OCI-LY7 (cell line): ENCODE data around the gene RSAD2. TPM values are rescaled to one million over a fixed set of nuclear protein-coding genes. Genes with fewer than 3 reads are reported as not detected.

Source experiments
- BruUV-seq: library from RNA; stranded (reverse); fragments of 400-500 nt; replicated peaks from 2 replicates; lab custom pipeline; 2021; lab: Mats Ljungman, UMichigan
- CTCF ChIA-PET: fragments of 300-600 bp; sonication (Branson Sonifier 250); formaldehyde crosslinking; loops from one replicate; lab custom pipeline; 2022; ENCODE audit warnings: antibody characterized with exemption; ENCODE audit not compliant: unreplicated experiment; lab: Charles Lee
- POLR2A ChIA-PET: fragments of 300-600 bp; sonication (Branson Sonifier 250); formaldehyde crosslinking; loops from one replicate; lab custom pipeline; 2022; ENCODE audit warnings: antibody characterized with exemption; lab: Charles Lee
- DNase-seq: peaks from one replicate; pipeline ENCODE4 v3.0.0-alpha.2; 2015; ENCODE audit warnings: low spot score
- H2AFZ ChIP-seq: fragments of 200-600 bp; sonication (generic), shearing (Covaris generic); 2 replicates; pipeline ENCODE4 v1.6.1; 2014; ENCODE audit warnings: mild to moderate bottlenecking, antibody characterized with exemption, low read length, moderate library complexity
- H3K27ac ChIP-seq: fragments of 200-600 bp; sonication (generic); 2 replicates; pipeline ENCODE4 v1.5.1; 2014; ENCODE audit warnings: mixed run types, low read depth, mild to moderate bottlenecking, moderate library complexity, low read length, inconsistent platforms; ENCODE audit not compliant: poor library complexity, severe bottlenecking
- H3K36me3 ChIP-seq: fragments of 200-600 bp; sonication (generic); 2 replicates; pipeline ENCODE4 v1.6.1; 2014; ENCODE audit warnings: mild to moderate bottlenecking, antibody characterized with exemption, low read length, moderate library complexity, mixed read lengths; ENCODE audit not compliant: insufficient read depth
- H3K4me1 ChIP-seq: fragments of 200-600 bp; sonication (generic); 2 replicates; pipeline ENCODE4 v1.5.1; 2014; ENCODE audit warnings: mild to moderate bottlenecking, low read length; ENCODE audit not compliant: insufficient read depth, poor library complexity, severe bottlenecking
- H3K4me2 ChIP-seq: fragments of 200-600 bp; sonication (generic); 2 replicates; pipeline ENCODE4 v1.6.1; 2014; ENCODE audit warnings: mild to moderate bottlenecking, low read length
- H3K4me3 ChIP-seq: fragments of 200-600 bp; sonication (generic); 2 replicates; pipeline ENCODE4 v1.5.1; 2014; ENCODE audit warnings: mild to moderate bottlenecking, low read depth, low read length; ENCODE audit not compliant: poor library complexity, severe bottlenecking
- H3K79me2 ChIP-seq: fragments of 200-600 bp; sonication (generic); 2 replicates; pipeline ENCODE4 v1.6.1; 2016; ENCODE audit warnings: low read depth, mild to moderate bottlenecking, low read length, moderate library complexity, mixed read lengths; ENCODE audit not compliant: insufficient read depth
- H3K9me2 ChIP-seq: fragments of 200-600 bp; sonication (generic); 2 replicates; pipeline ENCODE4 v1.6.1; 2016; ENCODE audit warnings: mild to moderate bottlenecking, low read length, mixed read lengths; ENCODE audit not compliant: insufficient read depth
- H3K9me3 ChIP-seq: fragments of 200-600 bp; sonication (generic); 2 replicates; pipeline ENCODE4 v1.6.1; 2014; ENCODE audit warnings: mild to moderate bottlenecking, mixed run types, low read length, mixed read lengths
- H4K20me1 ChIP-seq: fragments of 200-600 bp; sonication (generic); 2 replicates; pipeline ENCODE4 v1.6.1; 2014; ENCODE audit warnings: mild to moderate bottlenecking, antibody characterized with exemption, low read length, moderate library complexity, mixed read lengths; ENCODE audit not compliant: insufficient read depth
- EZH2phosphoT487 ChIP-seq: fragments of 200-600 bp; sonication (generic); IDR thresholded peaks from 2 replicates; pipeline ENCODE4 v1.6.1; 2018; ENCODE audit warnings: low read depth, borderline replicate concordance, mild to moderate bottlenecking, mixed run types, antibody characterized with exemption, low read length, moderate library complexity, mixed read lengths
- intact Hi-C: fragments of 100-400 bp; cut with micrococcal nuclease; formaldehyde crosslinking; loops from one replicate; pipeline ENCODE4 v1.10.0; 2022; ENCODE audit not compliant: unreplicated experiment
- total RNA-seq, 2 experiments: library from RNA; depleted of rRNA in 1 of 2; stranded (reverse); fragments of >200 nt in 1 of 2; shearing (Covaris generic) in 1 of 2; gene quantifications; 2 replicates each; pipeline ENCODE4 v1.2.3, GENCODE V29; 2014 to 2022
- TF ChIP-seq, protein P1 (sequence below): fragments of 200-600 bp; sonication (generic); conservative IDR thresholded peaks from 2 replicates; pipeline ENCODE4 v1.5.1; 2014; ENCODE audit warnings: mild to moderate bottlenecking, antibody characterized with exemption, low read length, moderate library complexity, mixed read lengths

The RSAD2 gene
- total RNA-seq, 2 experiments from 2014 or later: not detected

DNA sequence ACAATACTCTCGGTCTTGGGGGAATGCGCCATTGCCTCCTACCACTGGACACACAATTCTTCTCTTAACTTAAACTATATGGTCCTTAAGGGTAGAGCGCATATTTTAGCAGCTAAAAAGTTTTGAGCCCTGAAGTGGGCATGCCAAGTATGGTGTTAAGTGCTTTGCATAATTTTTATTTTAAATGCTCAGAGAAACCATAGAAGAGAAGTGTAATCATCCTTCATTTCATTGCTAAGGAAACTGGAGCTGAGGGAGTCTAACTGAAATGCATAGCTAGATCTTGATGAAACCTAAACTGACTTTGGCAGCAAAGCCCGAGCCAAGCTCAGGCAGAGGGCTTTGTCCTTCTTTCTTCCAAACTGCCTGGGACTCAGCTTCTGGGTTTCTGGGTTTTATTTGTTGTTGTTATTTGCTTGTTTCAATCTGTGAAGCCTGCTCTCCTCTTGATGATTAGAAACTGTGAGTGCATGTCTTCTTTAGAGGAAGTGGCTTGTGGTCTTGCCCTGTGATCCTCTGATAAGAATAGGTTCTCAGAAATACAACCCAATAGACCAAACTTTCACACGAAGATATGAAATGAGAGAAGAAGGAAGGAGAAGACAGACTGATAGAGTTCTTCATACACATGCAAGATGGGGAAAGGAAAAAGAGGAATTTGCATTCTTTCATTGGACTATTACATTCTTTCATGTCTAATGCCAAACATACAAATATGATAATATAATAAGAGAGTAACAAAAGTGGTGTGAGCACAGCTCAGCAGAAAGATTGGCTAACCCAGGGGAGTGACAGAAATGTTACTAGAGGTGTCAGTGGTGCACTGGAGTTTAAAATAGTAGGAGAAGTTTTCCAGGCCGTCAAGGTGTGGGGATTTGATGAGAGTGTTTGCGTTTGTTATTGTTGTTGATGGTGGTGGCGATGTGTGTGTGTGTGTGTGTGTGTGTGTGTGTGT, 32.1 kb downstream of the RSAD2 start:
- Histone ChIP-seq H4K20me1 (no peaks in the 10 kb centered on the region), H3K79me2 (no peaks in the 10 kb centered on the region), H2AFZ (no peak overlapping the region), H3K9me2 (no peaks in the 10 kb centered on the region), H3K4me3 (no peak overlapping the region), H3K36me3 (no peaks in the 10 kb centered on the region), H3K4me2 (no peak overlapping the region), H3K4me1 (no peaks in the 10 kb centered on the region), H3K9me3 (no peaks in the 10 kb centered on the region), H3K27ac (no peak overlapping the region)
- intact Hi-C loops: no loop called here
- no TSS peak for BruUV-seq
- CTCF ChIA-PET: no interaction called here
- DNase-seq: peak; percentile 7
- POLR2A ChIA-PET: interaction anchor here (0.7 to 1.5 kb wide), 3 partner anchors 9 to 42 kb away, joined by 3 to 5 read pairs (median 3); no protein-coding TSS in a partner anchor
- no peak for TF ChIP-seq EZH2phosphoT487
- TF ChIP-seq, protein P1, sequence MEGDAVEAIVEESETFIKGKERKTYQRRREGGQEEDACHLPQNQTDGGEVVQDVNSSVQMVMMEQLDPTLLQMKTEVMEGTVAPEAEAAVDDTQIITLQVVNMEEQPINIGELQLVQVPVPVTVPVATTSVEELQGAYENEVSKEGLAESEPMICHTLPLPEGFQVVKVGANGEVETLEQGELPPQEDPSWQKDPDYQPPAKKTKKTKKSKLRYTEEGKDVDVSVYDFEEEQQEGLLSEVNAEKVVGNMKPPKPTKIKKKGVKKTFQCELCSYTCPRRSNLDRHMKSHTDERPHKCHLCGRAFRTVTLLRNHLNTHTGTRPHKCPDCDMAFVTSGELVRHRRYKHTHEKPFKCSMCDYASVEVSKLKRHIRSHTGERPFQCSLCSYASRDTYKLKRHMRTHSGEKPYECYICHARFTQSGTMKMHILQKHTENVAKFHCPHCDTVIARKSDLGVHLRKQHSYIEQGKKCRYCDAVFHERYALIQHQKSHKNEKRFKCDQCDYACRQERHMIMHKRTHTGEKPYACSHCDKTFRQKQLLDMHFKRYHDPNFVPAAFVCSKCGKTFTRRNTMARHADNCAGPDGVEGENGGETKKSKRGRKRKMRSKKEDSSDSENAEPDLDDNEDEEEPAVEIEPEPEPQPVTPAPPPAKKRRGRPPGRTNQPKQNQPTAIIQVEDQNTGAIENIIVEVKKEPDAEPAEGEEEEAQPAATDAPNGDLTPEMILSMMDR: no peak

DNA sequence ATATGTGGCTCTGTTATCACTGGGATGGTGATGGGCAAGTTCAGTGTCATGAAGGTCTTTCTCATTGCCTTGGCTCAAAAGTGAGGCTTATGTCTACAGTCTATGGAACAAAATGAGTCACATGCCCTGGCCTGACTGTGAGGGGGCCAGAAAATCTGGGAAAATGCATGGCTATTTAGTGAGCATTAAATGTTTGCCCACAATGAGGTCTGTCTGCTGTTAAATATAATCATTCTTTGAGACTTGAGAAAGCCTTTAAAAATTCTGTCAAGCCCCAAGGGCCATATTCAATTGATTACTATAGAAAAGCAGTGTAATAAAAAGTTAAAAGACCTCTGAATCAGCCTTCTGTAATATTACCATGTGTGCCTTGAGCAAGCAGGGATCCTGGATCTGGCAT, 34.1 kb downstream of the RSAD2 start:
- H3K4me2 ChIP-seq: no peak overlapping the region
- no peaks in the 10 kb centered on the region for H3K79me2 ChIP-seq
- no peaks in the 10 kb centered on the region for H3K9me2 ChIP-seq
- TF ChIP-seq, protein P1: no peak
- no peak for TF ChIP-seq EZH2phosphoT487
- CTCF ChIA-PET: no interaction called here
- no peak overlapping the region for H3K27ac ChIP-seq
- H3K4me3 ChIP-seq: no peak overlapping the region
- no peaks in the 10 kb centered on the region for H3K9me3 ChIP-seq
- BruUV-seq: no TSS peak
- H4K20me1 ChIP-seq: no peaks in the 10 kb centered on the region
- POLR2A ChIA-PET: interaction anchor here (1.5 kb wide), 1 partner anchor 8 kb away, joined by 5 read pairs; no protein-coding TSS in a partner anchor
- intact Hi-C loops: no loop called here
- no peaks in the 10 kb centered on the region for H3K36me3 ChIP-seq
- no peak for DNase-seq
- no peaks in the 10 kb centered on the region for H3K4me1 ChIP-seq
- no peak overlapping the region for H2AFZ ChIP-seq
